Hindlimb muscle (tissue), 1 donor: ENCODE results near the gene NMNAT2. TPM values are rescaled to one million over a fixed set of nuclear protein-coding genes. Genes with fewer than 3 reads are reported as not detected.
A peak's percentile ranks its signal among the peaks of the same experiment; 100 is the strongest.
"Not testable (repeated sequence)": the region's sequence is repeated elsewhere in the genome, so short reads cannot be mapped to it uniquely, and the experiment has no call there.

Experiments
- DNase-seq: peaks from one replicate; pipeline ENCODE4 v3.0.0-alpha.2; 2013
- polyA plus RNA-seq: library from polyadenylated mRNA; unstranded; fragments of 120-200 nt; gene quantifications from one replicate; pipeline ENCODE4 v1.2.1, GENCODE V29; 2013; ENCODE audit not compliant: insufficient read length

NMNAT2 gene
- polyA plus RNA-seq, 1 donor: 0.85 TPM

GRCh38 chr1:183255073-183255472, 163.1 kb downstream of the NMNAT2 start:
- no peak for DNase-seq

GRCh38 chr1:183251959-183252450, 166.2 kb downstream of the NMNAT2 start:
- no peak for DNase-seq

- no peak for DNase-seq
These were observed 166.8 kb downstream of the NMNAT2 start for GRCh38 chr1:183251101-183251958.

DNA sequence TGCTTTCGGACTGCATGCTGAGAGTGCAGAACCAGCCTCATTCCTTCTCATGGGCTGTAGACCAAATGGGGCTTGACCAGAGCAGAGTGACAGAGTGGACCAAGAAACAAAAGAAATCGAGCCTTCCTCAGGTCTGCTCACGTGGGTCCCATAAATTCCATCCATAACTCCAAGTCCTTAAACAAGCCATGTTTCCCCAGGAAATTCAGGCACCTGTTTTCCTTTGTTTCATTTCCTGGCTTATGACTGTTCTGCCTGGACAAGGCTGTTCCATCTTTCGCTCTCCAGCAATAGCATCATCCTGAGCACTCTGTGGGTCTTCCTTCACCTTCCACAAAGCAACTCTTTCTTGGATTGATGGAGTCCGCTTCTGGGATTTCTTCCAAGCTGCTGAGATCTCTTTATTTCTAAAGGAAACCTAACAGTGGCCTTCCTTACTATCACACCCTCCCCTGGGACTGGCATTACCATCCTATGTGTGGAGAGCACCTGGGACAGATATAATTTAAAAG, 168.2 kb downstream of the NMNAT2 start:
- no peak for DNase-seq

DNA sequence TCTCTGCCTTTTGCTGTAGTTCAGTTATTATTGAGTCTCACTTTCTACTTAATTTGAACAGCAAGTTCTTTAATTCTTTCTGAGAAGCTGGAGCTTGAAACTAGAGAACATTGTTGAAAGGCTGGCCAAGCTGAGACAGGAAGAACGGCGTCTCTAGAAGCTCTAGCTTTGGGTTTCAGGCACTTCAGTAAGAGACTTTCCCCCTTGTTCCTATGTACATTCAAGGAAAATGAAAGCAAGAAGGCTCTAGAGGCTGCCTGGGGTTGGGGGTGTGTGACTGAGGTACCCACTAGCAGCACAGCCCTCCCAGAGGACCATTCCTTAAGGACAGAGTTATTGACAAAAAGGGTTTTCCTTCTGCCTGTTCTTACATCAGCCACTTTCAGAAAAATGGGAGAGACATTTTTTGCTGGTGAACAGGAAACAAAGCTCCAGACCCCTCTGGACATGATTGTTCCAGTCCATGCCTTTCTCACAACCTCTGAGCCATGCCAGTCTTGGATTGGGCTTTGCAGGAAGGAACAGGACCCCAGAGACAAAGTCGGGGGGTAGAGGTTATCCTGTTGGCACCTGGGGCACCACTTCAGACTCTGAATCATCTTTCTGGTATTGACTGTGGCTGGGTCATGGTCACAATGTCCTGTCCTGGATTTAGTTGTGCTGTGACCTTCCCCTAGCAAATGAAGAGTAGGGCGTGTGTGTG, 169.0 kb downstream of the NMNAT2 start:
- DNase-seq: no peak

- no peak for DNase-seq
These were observed 170.2 kb downstream of the NMNAT2 start for GRCh38 chr1:183247931-183248330.

GRCh38 chr1:183247484-183247883, 170.7 kb downstream of the NMNAT2 start:
- no peak for DNase-seq

DNA sequence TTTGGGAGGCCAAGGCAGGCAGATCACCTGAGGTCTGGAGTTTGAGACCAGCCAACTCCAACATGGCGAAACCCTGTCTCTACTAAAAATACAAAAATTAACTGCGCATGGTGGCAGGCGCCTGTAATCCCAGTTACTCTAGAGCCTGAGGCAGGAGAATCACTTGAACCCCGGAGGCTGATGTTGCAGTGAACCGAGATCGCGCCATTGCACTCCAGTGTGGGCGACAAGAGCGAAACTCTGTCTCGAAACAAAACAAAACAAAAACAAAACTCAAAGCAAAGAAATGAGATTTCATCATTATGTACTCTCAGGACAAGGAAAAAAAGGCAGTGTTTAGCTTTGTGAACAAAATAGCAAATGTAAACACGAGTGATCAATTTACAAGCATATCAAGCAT, 171.1 kb downstream of the NMNAT2 start:
- DNase-seq: no peak

GRCh38 chr1:183246436-183246835, 171.7 kb downstream of the NMNAT2 start:
- no peak for DNase-seq

- DNase-seq: no peak
These were observed 172.8 kb downstream of the NMNAT2 start for GRCh38 chr1:183245357-183245756.

DNA sequence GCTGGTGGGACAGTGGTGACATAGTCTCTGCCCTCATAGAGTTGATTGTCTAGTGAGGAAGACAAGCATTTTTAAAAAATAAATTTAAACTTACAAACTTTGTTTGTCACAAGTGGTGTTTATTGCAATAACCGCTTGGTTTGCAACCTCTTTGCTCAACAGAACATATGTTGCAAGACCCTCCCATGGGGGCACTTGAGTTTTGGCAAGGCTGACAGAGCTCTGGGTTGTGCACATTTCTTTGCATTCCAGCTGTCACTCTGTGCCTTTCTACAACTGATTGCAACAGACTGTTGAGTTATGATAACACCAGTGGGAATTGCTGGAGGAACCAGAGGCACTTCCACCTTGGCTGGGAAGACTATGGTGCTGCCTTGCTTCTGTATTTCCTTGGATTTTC, 173.7 kb downstream of the NMNAT2 start:
- peak; percentile 73 for DNase-seq

DNA sequence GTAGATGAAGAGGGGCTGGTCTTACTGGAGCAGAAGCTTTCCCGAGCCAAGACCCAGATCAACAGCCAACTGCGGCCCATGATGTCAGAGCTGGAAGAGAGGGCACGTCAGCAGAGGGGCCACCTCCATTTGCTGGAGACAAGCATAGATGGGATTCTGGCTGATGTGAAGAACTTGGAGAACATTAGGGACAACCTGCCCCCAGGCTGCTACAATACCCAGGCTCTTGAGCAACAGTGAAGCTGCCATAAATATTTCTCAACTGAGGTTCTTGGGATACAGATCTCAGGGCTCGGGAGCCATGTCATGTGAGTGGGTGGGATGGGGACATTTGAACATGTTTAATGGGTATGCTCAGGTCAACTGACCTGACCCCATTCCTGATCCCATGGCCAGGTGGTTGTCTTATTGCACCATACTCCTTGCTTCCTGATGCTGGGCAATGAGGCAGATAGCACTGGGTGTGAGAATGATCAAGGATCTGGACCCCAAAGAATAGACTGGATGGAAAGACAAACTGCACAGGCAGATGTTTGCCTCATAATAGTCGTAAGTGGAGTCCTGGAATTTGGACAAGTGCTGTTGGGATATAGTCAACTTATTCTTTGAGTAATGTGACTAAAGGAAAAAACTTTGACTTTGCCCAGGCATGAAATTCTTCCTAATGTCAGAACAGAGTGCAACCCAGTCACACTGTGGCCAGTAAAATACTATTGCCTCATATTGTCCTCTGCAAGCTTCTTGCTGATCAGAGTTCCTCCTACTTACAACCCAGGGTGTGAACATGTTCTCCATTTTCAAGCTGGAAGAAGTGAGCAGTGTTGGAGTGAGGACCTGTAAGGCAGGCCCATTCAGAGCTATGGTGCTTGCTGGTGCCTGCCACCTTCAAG, 174.8 kb downstream of the NMNAT2 start:
- no peak for DNase-seq

GRCh38 chr1:183242556-183242955, 175.6 kb downstream of the NMNAT2 start:
- peak; percentile 35 for DNase-seq

DNA sequence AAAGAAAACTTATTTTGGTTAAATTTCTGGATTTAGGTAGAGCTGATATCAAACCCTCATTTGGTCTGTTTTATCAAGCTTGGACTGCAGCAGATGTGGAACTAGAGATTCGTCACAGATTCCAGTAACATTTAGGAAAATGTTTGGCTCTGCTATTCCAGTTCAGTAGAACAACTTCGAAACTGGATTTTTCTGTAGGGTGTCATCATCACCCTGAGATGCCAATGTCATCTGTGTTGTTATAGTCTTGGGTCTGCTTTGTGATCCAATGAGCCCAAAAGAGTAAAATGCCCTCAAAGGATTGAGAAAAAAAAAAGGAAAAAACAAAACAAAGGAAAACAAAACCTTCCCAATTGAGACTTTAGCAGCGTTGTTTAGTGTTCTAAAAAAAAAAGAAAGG, 176.7 kb downstream of the NMNAT2 start:
- DNase-seq: no peak

GRCh38 chr1:183240853-183241252, 177.3 kb downstream of the NMNAT2 start:
- not testable (repeated sequence) for DNase-seq

- no peak for DNase-seq
These were observed 177.7 kb downstream of the NMNAT2 start for GRCh38 chr1:183240526-183240825.

GRCh38 chr1:183239793-183240525, 178.2 kb downstream of the NMNAT2 start:
- peak; percentile 66 for DNase-seq

DNA sequence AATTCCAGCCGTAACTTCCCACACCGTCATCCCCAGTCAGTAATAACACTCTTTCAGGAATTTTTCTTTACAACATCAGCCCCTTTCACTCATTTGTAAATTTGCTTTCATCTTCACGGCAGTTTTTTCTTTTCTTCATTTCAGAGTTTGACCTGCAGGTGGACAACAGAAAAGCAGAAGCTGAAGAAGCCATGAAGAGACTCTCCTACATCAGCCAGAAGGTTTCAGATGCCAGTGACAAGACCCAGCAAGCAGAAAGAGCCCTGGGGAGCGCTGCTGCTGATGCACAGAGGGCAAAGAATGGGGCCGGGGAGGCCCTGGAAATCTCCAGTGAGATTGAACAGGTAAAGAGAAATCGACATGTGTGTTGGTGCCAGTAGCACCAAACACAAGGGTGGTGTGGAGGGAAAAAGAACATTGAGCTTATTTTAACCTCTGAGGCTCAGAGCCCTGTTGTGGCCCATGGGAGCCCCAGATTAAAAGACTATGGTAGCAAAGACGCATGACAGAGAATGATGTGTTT, 178.9 kb downstream of the NMNAT2 start:
- DNase-seq: no peak

GRCh38 chr1:183238071-183238470, 180.1 kb downstream of the NMNAT2 start:
- no peak for DNase-seq

DNA sequence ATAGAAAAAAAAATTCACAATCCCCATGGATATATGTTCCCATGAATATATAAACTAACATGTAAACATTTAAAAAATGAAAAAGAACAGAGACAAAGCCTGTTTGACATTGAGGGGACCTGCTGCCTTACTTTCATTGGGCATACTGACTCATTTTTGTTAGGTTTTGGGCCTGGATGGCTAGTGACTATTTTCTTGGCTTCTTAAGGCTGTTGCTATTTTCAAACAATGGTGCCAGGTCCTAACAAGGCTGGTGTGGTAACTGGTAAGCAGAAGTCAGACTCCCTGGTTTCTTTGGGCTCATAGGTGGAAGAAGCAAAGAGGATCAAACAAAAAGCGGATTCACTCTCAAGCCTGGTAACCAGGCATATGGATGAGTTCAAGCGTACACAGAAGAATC, 181.1 kb downstream of the NMNAT2 start:
- no peak for DNase-seq

GRCh38 chr1:183236158-183236725, 181.9 kb downstream of the NMNAT2 start:
- DNase-seq: no peak
